Epidermal melanocyte (primary cell): ENCODE results near the gene ACSS1.

Source experiments
- DNase-seq: peaks from one replicate; pipeline ENCODE4 v3.0.0; 2011; ENCODE audit warnings: low spot score; ENCODE audit not compliant: insufficient read length

Gene ACSS1

GRCh38 chr20:25058847-25059810 lies 1.2 kb upstream of the ACSS1 start:
- DNase-seq = no peak

GRCh38 chr20:25057234-25058050 lies 497 bp downstream of the ACSS1 start:
- no peak for DNase-seq

- DNase-seq = no peak
Observed at GRCh38 chr20:25056690-25057233, 1.2 kb downstream of the ACSS1 start.

- no peak for DNase-seq
Observed at GRCh38 chr20:25055711-25056495, 2.0 kb downstream of the ACSS1 start.

- no peak for DNase-seq
Observed at GRCh38 chr20:25054995-25055629, 2.8 kb downstream of the ACSS1 start.

GRCh38 chr20:25054096-25054820 lies 3.7 kb downstream of the ACSS1 start:
- DNase-seq = no peak

GRCh38 chr20:25053255-25054031 lies 4.5 kb downstream of the ACSS1 start:
- DNase-seq = peak; percentile 55

GRCh38 chr20:25052255-25053194 lies 5.4 kb downstream of the ACSS1 start:
- no peak for DNase-seq

- no peak for DNase-seq
Observed at GRCh38 chr20:25051386-25052155, 6.4 kb downstream of the ACSS1 start.

GRCh38 chr20:25050501-25051350 lies 7.2 kb downstream of the ACSS1 start:
- DNase-seq = no peak

- DNase-seq = no peak
Observed at GRCh38 chr20:25050082-25050481, 7.9 kb downstream of the ACSS1 start.

GRCh38 chr20:25049261-25050060 lies 8.5 kb downstream of the ACSS1 start:
- DNase-seq = no peak

- no peak for DNase-seq
Observed at GRCh38 chr20:25048519-25048952, 9.4 kb downstream of the ACSS1 start.

GRCh38 chr20:25047766-25048165 lies 10.2 kb downstream of the ACSS1 start:
- DNase-seq = no peak
